Ectodermal cell (in vitro differentiated cells): Measurements from ENCODE around the gene LRCH4.

ENCODE experiments used
- H3K27ac ChIP-seq: 2 replicates; pipeline ENCODE4 v1.7.0; 2013; ENCODE audit warnings: mild to moderate bottlenecking, low read depth, low read length; ENCODE audit not compliant: insufficient read depth, poor library complexity, severe bottlenecking
- H3K27me3 ChIP-seq: 2 replicates; pipeline ENCODE4 v1.7.0; 2013; ENCODE audit warnings: mild to moderate bottlenecking, low read length; ENCODE audit not compliant: insufficient read depth, control insufficient read depth, poor library complexity, severe bottlenecking
- H3K36me3 ChIP-seq: one replicate; pipeline ENCODE4 v1.7.0; 2013; ENCODE audit warnings: low read length; ENCODE audit not compliant: control insufficient read depth, insufficient read depth
- H3K4me1 ChIP-seq: one replicate; pipeline ENCODE4 v1.7.0; 2013; ENCODE audit warnings: low read length; ENCODE audit not compliant: control insufficient read depth, insufficient read depth
- H3K4me3 ChIP-seq: 2 replicates; pipeline ENCODE4 v1.7.0; 2013; ENCODE audit warnings: low read depth, low read length, control low read depth; ENCODE audit not compliant: insufficient read depth
- H3K9me3 ChIP-seq: 2 replicates; pipeline ENCODE4 v1.7.0; 2013; ENCODE audit warnings: mild to moderate bottlenecking, low read length, moderate library complexity; ENCODE audit not compliant: control insufficient read depth
- WGBS, 2 experiments: methylation state at CpG; one replicate each; pipeline ENCODE4 v1.1.7; 2013; ENCODE audit warnings: missing lambda C conversion rate in 2 of 2; 5-methylcytosine and 5-hydroxymethylcytosine counted together

The LRCH4 gene

GRCh38 chr7:100573691-100574361 is 12.1 kb downstream of the LRCH4 start, which contains the start of gene SAP25:
Gene SAP25, minus strand, starts transcription at chr7:100573900. Its CDS starts 158 bp downstream, at chr7:100573742.
- H3K4me1 ChIP-seq: peaks cover 36% of the 10 kb centered on the region
- H3K27me3 ChIP-seq: peaks cover 18% of the 10 kb centered on the region
- H3K9me3 ChIP-seq: no peaks in the 10 kb centered on the region
- no peaks in the 10 kb centered on the region for H3K36me3 ChIP-seq
- no peak within 1 kb of the TSS for H3K27ac ChIP-seq
- no peak within 1 kb of the TSS for H3K4me3 ChIP-seq
- 94 to 95% methylated on average over 70 of the region's 70 CpGs for WGBS, 2 experiments

- H3K4me3 ChIP-seq: no peak overlapping the region
- H3K9me3 ChIP-seq: no peaks in the 10 kb centered on the region
- H3K4me1 ChIP-seq: peaks cover 37% of the 10 kb centered on the region
- H3K27ac ChIP-seq: no peak overlapping the region
- H3K36me3 ChIP-seq: no peaks in the 10 kb centered on the region
- 95 to 96% methylated on average over 30 of the region's 30 CpGs for WGBS, 2 experiments
- peaks cover 18% of the 10 kb centered on the region for H3K27me3 ChIP-seq
These were observed 12.8 kb downstream of the LRCH4 start for GRCh38 chr7:100572949-100573675.

DNA sequence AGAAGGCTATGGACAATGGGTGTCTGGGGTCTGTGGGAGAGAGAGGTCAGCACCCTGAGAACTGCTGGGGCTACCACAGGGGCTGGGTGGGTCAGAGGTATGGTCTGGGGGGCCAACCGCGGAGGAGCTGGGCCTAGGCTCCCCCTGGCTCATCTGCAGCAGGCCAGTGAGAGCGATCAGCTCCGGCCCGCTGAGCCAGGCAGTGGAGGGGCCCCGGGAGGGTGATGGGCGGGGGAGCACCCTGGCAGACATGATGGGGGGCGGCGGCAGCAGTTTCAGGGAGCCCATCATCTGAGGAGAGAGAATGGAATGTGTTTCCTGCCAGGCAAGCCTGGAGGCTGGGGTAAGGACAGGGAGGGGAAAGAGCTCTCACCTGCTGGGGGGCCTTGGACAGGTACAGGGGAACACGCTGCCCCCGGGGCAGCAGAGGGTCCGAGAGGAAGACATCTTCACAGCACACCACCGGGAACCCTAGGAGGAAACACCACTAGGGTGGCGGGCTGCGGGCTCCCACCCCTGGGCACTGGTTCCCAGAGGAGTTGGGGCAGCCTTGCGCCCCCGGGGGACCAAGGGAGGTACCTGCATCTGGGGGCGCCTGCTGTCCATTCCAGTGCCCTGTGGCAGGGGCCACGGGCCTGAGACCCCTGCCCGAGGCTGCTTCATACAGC is 13.5 kb downstream of the LRCH4 start:
- Histone ChIP-seq H3K4me1 (peaks cover 37% of the 10 kb centered on the region), H3K4me3 (no peak overlapping the region), H3K27me3 (peaks cover 18% of the 10 kb centered on the region), H3K27ac (no peak overlapping the region), H3K9me3 (no peaks in the 10 kb centered on the region), H3K36me3 (no peaks in the 10 kb centered on the region)
- 88 to 90% methylated on average over 20 of the region's 20 CpGs for WGBS, 2 experiments

GRCh38 chr7:100571829-100572116 is 14.2 kb downstream of the LRCH4 start:
- Histone ChIP-seq H3K4me3 (no peak overlapping the region), H3K4me1 (peaks cover 37% of the 10 kb centered on the region), H3K36me3 (no peaks in the 10 kb centered on the region), H3K9me3 (no peaks in the 10 kb centered on the region), H3K27me3 (peaks cover 18% of the 10 kb centered on the region), H3K27ac (no peak overlapping the region)
- 87 to 93% methylated on average over 2 of the region's 2 CpGs for WGBS, 2 experiments

GRCh38 chr7:100570954-100571828 is 14.7 kb downstream of the LRCH4 start:
- H3K27me3 ChIP-seq: peaks cover 18% of the 10 kb centered on the region
- H3K36me3 ChIP-seq: no peaks in the 10 kb centered on the region
- WGBS, 2 experiments: 64 to 67% methylated on average over 26 of the region's 26 CpGs
- no peak overlapping the region for H3K27ac ChIP-seq
- no peak overlapping the region for H3K4me3 ChIP-seq
- H3K9me3 ChIP-seq: no peaks in the 10 kb centered on the region
- peaks cover 37% of the 10 kb centered on the region for H3K4me1 ChIP-seq

- Histone ChIP-seq H3K36me3 (no peaks in the 10 kb centered on the region), H3K27me3 (peaks cover 18% of the 10 kb centered on the region), H3K4me1 (peaks cover 37% of the 10 kb centered on the region), H3K9me3 (no peaks in the 10 kb centered on the region), H3K4me3 (peak overlapping the region; percentile 44), H3K27ac (peak overlapping the region; percentile 18)
- WGBS, 2 experiments: 23% methylated on average over 36 of the region's 36 CpGs
These were observed 16.8 kb downstream of the LRCH4 start for GRCh38 chr7:100568896-100569844.

DNA sequence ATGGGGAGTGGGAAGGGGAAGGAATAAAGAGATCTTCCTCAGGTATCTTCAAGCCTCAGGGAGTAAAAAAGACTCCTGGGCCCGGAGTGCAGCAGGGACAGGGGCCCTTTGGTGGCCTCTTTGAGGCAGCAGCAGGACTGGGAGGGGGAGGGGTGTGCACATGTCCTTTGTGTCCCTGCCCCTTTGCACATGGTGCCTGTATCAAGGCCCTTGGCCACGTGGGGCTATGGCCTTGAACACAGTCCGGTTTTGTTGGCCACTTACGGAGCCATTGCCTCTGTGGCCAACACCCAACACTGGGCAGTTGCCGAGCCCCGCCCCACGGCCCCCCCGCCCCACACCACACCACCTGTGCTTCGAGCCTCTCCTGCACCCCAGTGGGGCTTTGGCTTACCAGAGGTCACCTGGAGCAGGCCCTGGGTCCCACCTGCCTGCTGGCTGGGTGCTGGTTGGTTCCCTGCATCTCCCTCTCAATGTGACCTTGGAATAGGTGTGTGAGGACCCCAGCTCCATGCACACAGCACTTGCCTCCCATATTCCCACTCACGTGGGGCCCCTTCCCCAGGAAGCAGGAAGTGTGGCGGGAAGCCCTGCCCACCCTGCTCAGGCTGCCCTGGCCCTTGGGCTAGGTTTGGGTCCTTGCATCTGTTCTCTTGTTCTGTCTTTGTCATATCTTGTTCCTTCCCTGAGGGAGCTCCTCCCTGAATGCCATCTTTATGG is 17.6 kb downstream of the LRCH4 start:
- H3K27me3 ChIP-seq: peaks cover 18% of the 10 kb centered on the region
- no peak overlapping the region for H3K4me3 ChIP-seq
- H3K27ac ChIP-seq: no peak overlapping the region
- no peaks in the 10 kb centered on the region for H3K9me3 ChIP-seq
- no peaks in the 10 kb centered on the region for H3K36me3 ChIP-seq
- 86 to 87% methylated on average over 11 of the region's 11 CpGs for WGBS, 2 experiments
- H3K4me1 ChIP-seq: peaks cover 37% of the 10 kb centered on the region

DNA sequence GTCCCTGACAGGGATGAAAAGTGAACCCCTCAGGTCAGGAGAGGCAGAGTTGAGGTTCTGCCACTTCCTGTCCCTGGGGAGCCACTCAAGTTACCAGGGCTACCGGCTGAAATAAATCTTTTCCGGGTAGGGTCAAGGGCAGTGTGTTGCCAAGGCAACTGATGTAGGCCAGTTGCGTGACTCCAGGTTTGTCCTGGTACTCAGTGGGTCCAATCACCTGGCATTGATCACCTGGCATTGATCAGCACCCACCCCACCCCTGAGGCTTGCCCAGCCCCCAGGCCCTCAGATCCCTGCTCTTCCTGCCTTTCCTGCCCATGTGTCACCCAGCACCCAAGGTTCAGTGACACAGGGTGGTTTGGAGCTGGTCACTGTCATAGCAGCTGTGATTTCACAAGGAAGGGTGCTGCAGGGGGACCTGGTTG is 18.2 kb downstream of the LRCH4 start:
- Histone ChIP-seq H3K27ac (no peak overlapping the region), H3K4me1 (peaks cover 37% of the 10 kb centered on the region), H3K27me3 (peaks cover 18% of the 10 kb centered on the region), H3K36me3 (no peaks in the 10 kb centered on the region), H3K4me3 (no peak overlapping the region), H3K9me3 (no peaks in the 10 kb centered on the region)
- WGBS, 2 experiments: 83 to 86% methylated on average over 3 of the region's 3 CpGs
